ENCODE results near the gene MTMR8.
"Not testable (repeated sequence)": the region's sequence is repeated elsewhere in the genome, so short reads cannot be mapped to it uniquely, and the experiment has no call there.

Gene MTMR8

GRCh38 chrX:64394874-64395567 is at the start of gene MTMR8:
Gene MTMR8 (minus strand): TSS chrX:64395452. CDS start chrX:64395363, 89 bp downstream.
- DNase-seq, result peak; percentile 50 to 96 (median 68)
- intact Hi-C loops (cut with DNase I), result no loop called here

GRCh38 chrX:64439551-64439950 is 44.3 kb upstream of the MTMR8 start:
- intact Hi-C loops (cut with DNase I), result no loop called here
- no peak for DNase-seq

- intact Hi-C loops (cut with DNase I), result no loop called here
- no peak for DNase-seq
Measured at GRCh38 chrX:64437665-64438064, 42.4 kb upstream of the MTMR8 start.

- intact Hi-C loops (cut with DNase I), result no loop called here
Measured at GRCh38 chrX:64437218-64437617, 42.0 kb upstream of the MTMR8 start.

GRCh38 chrX:64428371-64428770 is 33.1 kb upstream of the MTMR8 start:
- no peak for DNase-seq
- intact Hi-C loops (cut with DNase I), result no loop called here

More at GRCh38 chrX:64437218-64437617, 42.0 kb upstream of the MTMR8 start:
- DNase-seq, result no peak

- no peak for DNase-seq
- intact Hi-C loops (cut with DNase I), result no loop called here
Measured at GRCh38 chrX:64427787-64428186, 32.5 kb upstream of the MTMR8 start.

GRCh38 chrX:64427281-64427680 is 32.0 kb upstream of the MTMR8 start:
- no peak for DNase-seq
- intact Hi-C loops (cut with DNase I), result no loop called here

GRCh38 chrX:64409730-64410129 is 14.5 kb upstream of the MTMR8 start:
- DNase-seq; intact Hi-C loops (cut with DNase I): not testable (repeated sequence)

GRCh38 chrX:64398088-64398487 is 2.8 kb upstream of the MTMR8 start:
- no peak for DNase-seq
- intact Hi-C loops (cut with DNase I), result no loop called here

- DNase-seq, result no peak
- intact Hi-C loops (cut with DNase I), result no loop called here
Measured at GRCh38 chrX:64395568-64395929, 297 bp upstream of the MTMR8 start.

GRCh38 chrX:64394059-64394873 is 986 bp downstream of the MTMR8 start:
- DNase-seq, result peak in 1 of 10 donors; percentile 61
- intact Hi-C loops (cut with DNase I), result no loop called here

- DNase-seq, result no peak
- intact Hi-C loops (cut with DNase I), result no loop called here
Measured at GRCh38 chrX:64389489-64389888, 5.8 kb downstream of the MTMR8 start.

- intact Hi-C loops (cut with DNase I); DNase-seq: not testable (repeated sequence)
Measured at GRCh38 chrX:64380789-64381188, 14.5 kb downstream of the MTMR8 start.

GRCh38 chrX:64379924-64380323 is 15.3 kb downstream of the MTMR8 start:
- no peak for DNase-seq
- intact Hi-C loops (cut with DNase I), result no loop called here

GRCh38 chrX:64377753-64378152 is 17.5 kb downstream of the MTMR8 start:
- intact Hi-C loops (cut with DNase I), result no loop called here
- no peak for DNase-seq

- DNase-seq, result no peak
- intact Hi-C loops (cut with DNase I), result no loop called here
Measured at GRCh38 chrX:64352081-64352480, 43.2 kb downstream of the MTMR8 start.

- no peak for DNase-seq
- intact Hi-C loops (cut with DNase I), result no loop called here
Measured at GRCh38 chrX:64350521-64350920, 44.7 kb downstream of the MTMR8 start.

GRCh38 chrX:64350047-64350446 is 45.2 kb downstream of the MTMR8 start:
- DNase-seq, result no peak
- intact Hi-C loops (cut with DNase I), result no loop called here

- no peak for DNase-seq
- intact Hi-C loops (cut with DNase I), result no loop called here
Measured at GRCh38 chrX:64342811-64343210, 52.4 kb downstream of the MTMR8 start.

- intact Hi-C loops (cut with DNase I), result no loop called here
- no peak for DNase-seq
Measured at GRCh38 chrX:64338296-64338695, 57.0 kb downstream of the MTMR8 start.

- no peak for DNase-seq
- intact Hi-C loops (cut with DNase I), result no loop called here
Measured at GRCh38 chrX:64334467-64334866, 60.8 kb downstream of the MTMR8 start.

- intact Hi-C loops (cut with DNase I), result no loop called here
- no peak for DNase-seq
Measured at GRCh38 chrX:64330284-64330683, 65.0 kb downstream of the MTMR8 start.
